GM21717 (cell line): Measurements from ENCODE around the gene LACRT.

Experiments
- ATAC-seq: cut with Tn5 transposase; IDR thresholded peaks from one replicate; pipeline ENCODE4 v1.9.1; 2021; ENCODE audit warnings: mild to moderate bottlenecking, moderate library complexity; ENCODE audit not compliant: unreplicated experiment

The LACRT gene

GRCh38 chr12:54603173-54603814 lies 31.4 kb downstream of the LACRT start:
- peak; percentile 89 for ATAC-seq

DNA sequence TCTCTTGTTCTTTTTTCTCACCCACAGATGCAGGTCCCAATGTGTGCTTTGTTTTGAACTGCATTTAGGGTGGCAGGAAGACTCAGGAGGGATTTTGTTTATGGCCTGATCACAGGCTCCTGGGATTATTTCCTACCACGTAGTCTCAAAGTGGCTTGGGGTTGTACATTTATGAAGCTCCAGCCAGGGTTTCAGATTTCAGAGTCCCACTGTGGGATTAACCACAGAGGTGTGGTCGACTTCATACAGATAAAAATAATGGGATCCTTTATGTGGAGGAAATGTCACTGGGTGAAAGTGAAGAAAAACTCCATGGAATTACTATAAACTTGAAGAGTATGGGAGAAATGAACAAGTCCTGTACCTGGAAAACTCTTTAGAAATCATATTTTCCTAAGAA lies 32.0 kb downstream of the LACRT start:
- ATAC-seq, result no peak

GRCh38 chr12:54601841-54602240 lies 32.9 kb downstream of the LACRT start:
- ATAC-seq, result no peak

GRCh38 chr12:54598970-54599369 lies 35.7 kb downstream of the LACRT start:
- no peak for ATAC-seq

DNA sequence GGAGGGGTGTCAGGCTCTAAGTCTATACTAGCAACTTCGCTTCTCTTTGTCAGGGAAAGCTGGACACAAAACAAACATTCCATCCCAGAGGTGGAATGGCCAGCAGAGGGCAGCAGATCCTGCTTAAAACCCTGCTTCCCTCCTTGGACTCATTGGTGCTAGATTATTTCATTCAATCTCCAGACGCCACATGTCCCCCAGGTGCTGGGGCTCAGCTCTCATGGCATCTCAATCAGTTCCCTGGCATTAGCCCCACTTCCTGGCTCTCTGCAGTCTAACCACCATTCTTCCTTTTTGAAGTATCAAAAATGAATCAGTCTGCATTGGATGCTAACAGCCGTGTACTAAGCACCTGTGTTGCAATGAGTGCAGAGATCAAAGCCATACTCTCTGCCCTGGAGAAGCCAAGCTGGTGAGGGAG lies 38.2 kb downstream of the LACRT start:
- no peak for ATAC-seq

GRCh38 chr12:54595471-54595870 lies 39.2 kb downstream of the LACRT start:
- no peak for ATAC-seq

GRCh38 chr12:54593725-54594124 lies 41.0 kb downstream of the LACRT start:
- no peak for ATAC-seq

- no peak for ATAC-seq
Observed at GRCh38 chr12:54593135-54593534, 41.6 kb downstream of the LACRT start.

DNA sequence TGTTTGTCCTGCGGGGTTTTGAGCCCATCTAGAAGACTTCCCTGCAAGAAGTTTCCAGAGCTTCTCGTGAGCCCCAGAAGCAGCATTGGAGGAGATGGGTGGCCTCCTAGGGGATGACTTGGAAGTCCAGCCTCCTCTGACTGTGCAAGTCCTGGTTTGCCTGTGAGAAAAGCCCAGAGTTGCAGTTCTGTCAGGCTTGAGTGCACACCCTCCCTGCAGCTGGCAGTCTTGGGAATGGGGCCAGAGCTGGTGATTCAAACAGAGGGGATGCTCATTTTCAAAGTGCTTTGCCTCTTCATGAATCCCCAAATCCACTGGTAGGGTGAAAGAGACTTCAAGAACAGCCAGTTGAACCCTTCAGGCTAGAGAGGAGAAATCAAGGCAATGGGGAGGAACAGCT lies 42.4 kb downstream of the LACRT start:
- ATAC-seq, result no peak

- no peak for ATAC-seq
Observed at GRCh38 chr12:54590978-54591591, 43.6 kb downstream of the LACRT start.

DNA sequence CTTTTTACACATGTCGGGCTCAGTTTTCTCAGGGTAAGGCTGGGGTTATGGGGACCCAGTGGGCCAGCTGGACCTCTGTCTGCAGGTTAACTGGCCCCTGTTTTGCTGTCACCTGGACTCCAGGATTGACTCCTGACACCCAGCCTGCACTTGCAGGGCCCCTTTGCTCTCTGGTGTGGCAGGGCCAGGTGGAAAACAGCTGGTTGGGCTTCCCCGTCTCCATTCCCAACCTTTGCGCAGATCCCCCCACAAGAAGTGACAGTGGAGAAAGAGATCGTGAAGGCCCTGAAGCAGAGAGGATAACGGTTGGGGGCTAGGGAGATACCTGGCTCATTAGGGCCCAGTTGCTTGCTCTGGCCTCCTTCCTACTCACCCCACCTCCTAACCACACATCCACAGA lies 44.7 kb downstream of the LACRT start:
- ATAC-seq, result no peak

DNA sequence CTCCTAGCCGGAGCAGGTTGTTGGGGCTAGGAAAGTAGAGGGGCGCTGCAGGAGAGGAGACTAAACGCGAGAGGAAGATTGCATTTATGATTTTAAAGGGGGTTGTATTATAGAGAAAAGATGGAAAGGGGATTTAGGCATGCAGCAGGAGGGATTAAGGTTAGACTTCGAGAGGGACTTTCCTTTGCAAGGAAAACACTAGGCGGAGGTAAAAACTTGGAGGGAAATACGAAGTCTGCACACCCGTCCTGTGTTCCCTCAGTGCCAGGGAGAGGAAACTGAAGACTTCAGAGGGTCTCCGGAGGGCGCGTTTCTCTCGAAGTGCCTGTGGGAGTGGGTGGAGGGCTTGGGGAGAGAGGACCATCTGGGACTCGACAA lies 45.8 kb downstream of the LACRT start:
- no peak for ATAC-seq

DNA sequence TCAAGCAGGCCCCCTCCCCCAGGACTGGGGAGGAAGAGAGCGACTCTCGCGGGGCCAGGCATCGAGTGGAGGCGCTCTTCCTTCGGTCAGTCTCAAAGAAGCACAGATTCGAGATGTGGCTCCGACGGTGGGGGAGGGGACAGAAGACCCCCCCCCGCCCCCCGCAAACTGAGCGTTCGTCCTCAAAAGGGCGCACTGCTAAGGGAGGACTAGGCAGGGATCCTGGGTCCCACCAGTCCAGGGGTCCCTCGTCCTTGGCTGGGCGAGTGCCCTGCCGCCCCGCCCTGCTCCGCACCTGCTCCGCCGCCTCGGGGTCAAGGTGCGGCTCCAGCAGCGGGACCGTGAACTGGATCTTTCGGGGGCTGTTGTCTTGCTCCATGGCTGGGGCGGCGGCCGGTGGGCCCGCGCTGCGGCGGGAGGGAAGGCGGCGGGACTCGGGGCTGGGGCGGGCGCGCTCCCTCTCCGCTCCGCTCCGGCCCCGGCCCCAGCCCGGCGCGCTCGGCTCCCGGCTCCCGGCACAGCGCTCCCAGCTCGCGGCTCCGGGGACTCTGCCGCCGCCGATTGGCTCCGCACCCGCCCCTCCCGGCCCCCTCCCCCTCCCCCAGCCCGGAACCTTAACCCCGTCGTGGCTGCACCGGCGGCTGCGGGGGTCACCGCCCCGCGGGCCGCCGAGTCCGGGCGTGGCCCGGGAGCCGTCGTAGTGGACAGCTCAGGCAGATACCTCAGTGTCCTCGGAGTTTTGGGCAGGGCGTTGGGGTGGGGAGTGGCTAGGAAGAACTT lies 46.4 kb downstream of the LACRT start, which contains the start of gene PPP1R1A:
PPP1R1A (minus strand) TSS at position 550 of the 780 bp plus-strand sequence; CDS start at position 379, 171 bp downstream.
- no peak for ATAC-seq

GRCh38 chr12:54587315-54587873 lies 47.3 kb downstream of the LACRT start:
- no peak for ATAC-seq

DNA sequence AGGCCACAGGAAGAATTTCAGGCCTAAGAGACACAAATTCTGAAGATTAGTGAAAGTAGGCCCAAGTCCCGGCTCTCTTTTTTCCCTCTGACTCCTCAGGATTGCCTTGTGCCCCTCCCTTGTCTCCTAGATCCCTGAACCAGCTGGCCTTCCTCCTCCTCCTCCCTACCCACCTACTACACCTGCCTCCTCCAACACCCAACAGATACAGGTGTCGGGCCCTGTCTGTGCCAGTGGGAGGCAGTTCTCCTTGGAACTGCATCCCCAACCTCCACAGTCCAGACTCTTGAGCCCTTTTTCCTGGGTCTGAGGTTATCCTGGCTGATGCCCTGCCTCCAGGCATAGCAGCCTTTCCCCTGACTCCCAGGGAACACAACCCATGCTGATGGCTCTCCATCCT lies 48.1 kb downstream of the LACRT start:
- no peak for ATAC-seq

DNA sequence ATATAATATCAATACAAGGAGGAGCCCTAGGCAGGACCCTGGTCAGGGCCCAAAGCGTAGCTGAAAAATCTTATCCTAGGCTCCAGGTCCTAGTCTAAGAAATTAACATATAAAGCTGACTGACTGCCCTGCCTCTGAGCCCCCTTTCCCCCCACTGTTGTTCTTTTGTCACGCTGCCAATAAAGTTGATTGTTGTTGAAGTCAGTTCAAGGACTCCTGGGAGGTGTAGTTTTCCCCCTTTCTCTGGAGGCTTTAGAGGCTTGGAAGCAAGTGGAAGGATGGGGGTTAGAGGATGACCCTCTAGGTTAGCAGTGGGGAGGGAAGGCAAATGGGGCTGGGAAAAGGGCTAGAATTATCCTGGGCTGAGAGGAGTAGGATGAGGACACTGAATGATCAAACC lies 49.5 kb downstream of the LACRT start:
- no peak for ATAC-seq

DNA sequence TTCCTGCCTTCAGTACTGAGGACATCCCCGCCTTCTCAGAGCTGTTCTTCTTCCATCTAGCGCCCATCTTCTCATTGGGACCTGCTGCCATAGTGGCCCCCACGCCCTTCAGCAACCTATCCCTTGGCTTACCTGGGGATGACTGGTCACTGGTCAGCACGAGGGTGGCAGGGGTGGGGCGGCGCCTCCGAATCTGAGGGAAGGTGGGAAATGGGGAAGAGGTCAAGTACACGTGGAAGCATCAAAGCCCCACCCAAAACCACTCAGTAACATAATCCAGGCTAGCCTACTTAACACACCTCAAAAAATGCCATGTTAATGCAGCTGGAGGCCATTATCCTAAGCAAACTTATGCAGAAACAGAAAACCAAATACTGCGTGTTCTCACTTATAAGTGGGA lies 50.6 kb downstream of the LACRT start:
- ATAC-seq, result no peak

GRCh38 chr12:54583726-54584125 lies 51.0 kb downstream of the LACRT start:
- ATAC-seq, result no peak

GRCh38 chr12:54581412-54581811 lies 53.3 kb downstream of the LACRT start:
- no peak for ATAC-seq
